ENCODE measurements around the gene PLG. TPM values are rescaled to one million over a fixed set of nuclear protein-coding genes. Genes with fewer than 3 reads are reported as not detected.
A peak's percentile ranks its signal among the peaks of the same experiment; 100 is the strongest.
"Not testable (repeated sequence)": the region's sequence is repeated elsewhere in the genome, so short reads cannot be mapped to it uniquely, and the experiment has no call there.

Gene PLG
- total RNA-seq, 1 donor from 2014 or later: 0.37 TPM

GRCh38 chr6:160695622-160696021 is 6.4 kb upstream of the PLG start:
- intact Hi-C loops (cut with micrococcal nuclease); DNase-seq; ATAC-seq: not testable (repeated sequence)

- ATAC-seq; intact Hi-C loops (cut with micrococcal nuclease); DNase-seq: not testable (repeated sequence)
Observed at GRCh38 chr6:160696884-160697283, 5.2 kb upstream of the PLG start.

GRCh38 chr6:160697826-160698225 is 4.2 kb upstream of the PLG start:
- intact Hi-C loops (cut with micrococcal nuclease): no loop called here
- DNase-seq: no peak
- ATAC-seq: no peak

- ATAC-seq; DNase-seq; intact Hi-C loops (cut with micrococcal nuclease): not testable (repeated sequence)
Observed at GRCh38 chr6:160704688-160705087, 2.6 kb downstream of the PLG start.

GRCh38 chr6:160708993-160709392 is 6.9 kb downstream of the PLG start:
- DNase-seq; ATAC-seq; intact Hi-C loops (cut with micrococcal nuclease): not testable (repeated sequence)

GRCh38 chr6:160714731-160715316 is 12.8 kb downstream of the PLG start:
- intact Hi-C loops (cut with micrococcal nuclease): no loop called here

GRCh38 chr6:160730911-160731310 is 28.9 kb downstream of the PLG start:
- ATAC-seq: no peak

More at GRCh38 chr6:160714731-160715316, 12.8 kb downstream of the PLG start:
- no peak for ATAC-seq
- DNase-seq: no peak

DNA sequence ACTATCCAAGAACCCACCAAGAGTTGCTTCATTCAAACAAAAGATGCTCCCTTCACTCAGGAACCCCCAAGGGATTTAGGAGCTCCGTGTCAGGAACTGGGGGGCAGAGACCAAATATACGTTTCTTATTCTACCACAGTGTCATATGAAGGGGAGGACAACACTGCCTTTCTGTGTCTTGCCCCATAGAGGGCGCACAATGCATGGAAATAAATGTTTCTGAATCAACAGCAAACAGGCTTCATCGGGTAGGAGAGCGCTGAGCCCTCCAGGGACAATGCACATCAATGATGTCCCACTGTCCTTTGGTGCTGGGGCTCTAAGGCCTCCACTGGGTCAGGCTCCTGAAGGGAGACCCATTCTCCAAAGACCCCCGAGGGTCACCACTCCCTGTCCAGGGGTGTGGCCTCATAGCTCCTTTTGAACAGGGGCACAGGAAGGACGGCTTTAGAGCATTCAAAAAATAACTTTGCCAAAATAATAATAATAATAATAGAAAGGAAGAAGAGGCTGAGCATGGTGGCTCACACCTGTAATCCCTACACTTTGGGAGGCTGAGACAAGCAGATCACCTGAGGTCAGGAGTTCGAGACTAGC is 31.1 kb downstream of the PLG start:
- ATAC-seq (peak; percentile 72), DNase-seq (no peak)
- intact Hi-C loops (cut with micrococcal nuclease): no loop called here

More at GRCh38 chr6:160730911-160731310, 28.9 kb downstream of the PLG start:
- no peak for DNase-seq
- intact Hi-C loops (cut with micrococcal nuclease): no loop called here

DNA sequence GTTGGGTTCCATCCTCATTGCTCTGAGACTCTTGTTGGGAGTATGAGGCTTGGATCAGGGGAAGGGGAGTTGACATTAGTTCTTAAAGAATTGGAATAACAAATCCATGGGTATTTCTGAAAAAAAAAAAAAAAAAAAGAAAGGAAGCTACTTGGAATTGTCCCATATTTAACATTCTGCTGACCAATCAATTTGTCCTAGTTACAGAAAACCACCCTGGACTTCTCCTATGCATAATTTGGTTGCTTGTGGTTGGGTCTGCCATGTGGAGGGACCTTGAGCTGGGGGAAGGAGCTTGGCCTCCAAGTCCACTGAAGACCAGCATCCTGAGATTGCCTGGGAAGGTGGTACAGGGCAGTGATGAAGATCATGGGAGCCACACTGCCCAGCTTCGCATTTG is 32.6 kb downstream of the PLG start:
- no peak for DNase-seq
- ATAC-seq: no peak
- intact Hi-C loops (cut with micrococcal nuclease): no loop called here

DNA sequence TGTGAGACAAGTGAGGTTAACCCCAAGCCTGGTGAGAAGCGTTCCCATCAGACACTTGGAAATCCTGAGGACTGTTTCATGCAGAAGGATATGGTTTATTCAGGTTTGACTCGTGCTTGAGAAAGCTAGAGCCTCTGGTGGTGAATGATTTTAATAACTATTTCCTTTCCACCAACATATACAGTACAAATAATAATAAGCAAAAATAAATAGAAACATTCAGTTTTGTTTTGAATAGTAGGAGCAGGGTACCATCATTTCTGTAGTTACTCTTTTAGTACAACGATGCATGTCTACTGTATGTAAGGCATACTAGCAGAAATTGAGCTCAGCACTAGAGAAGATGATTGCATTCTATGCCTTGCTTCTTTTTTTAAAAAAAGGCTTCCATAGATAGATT is 33.5 kb downstream of the PLG start:
- ATAC-seq (no peak), DNase-seq (no peak)
- intact Hi-C loops (cut with micrococcal nuclease): no loop called here

- intact Hi-C loops (cut with micrococcal nuclease): no loop called here
- no peak for ATAC-seq
- DNase-seq: no peak
Observed at GRCh38 chr6:160737934-160738333, 35.9 kb downstream of the PLG start.

GRCh38 chr6:160739955-160740354 is 37.9 kb downstream of the PLG start:
- ATAC-seq: no peak
- no peak for DNase-seq
- intact Hi-C loops (cut with micrococcal nuclease): no loop called here

GRCh38 chr6:160741012-160741411 is 39.0 kb downstream of the PLG start:
- DNase-seq; intact Hi-C loops (cut with micrococcal nuclease); ATAC-seq: not testable (repeated sequence)

GRCh38 chr6:160742090-160742489 is 40.0 kb downstream of the PLG start:
- ATAC-seq (no peak), DNase-seq (no peak)
- intact Hi-C loops (cut with micrococcal nuclease): no loop called here

- intact Hi-C loops (cut with micrococcal nuclease): no loop called here
- no peak for ATAC-seq
Observed at GRCh38 chr6:160750276-160750689, 48.2 kb downstream of the PLG start.

GRCh38 chr6:160753211-160753610 is 51.2 kb downstream of the PLG start:
- intact Hi-C loops (cut with micrococcal nuclease); DNase-seq; ATAC-seq: not testable (repeated sequence)

More at GRCh38 chr6:160750276-160750689, 48.2 kb downstream of the PLG start:
- no peak for DNase-seq

DNA sequence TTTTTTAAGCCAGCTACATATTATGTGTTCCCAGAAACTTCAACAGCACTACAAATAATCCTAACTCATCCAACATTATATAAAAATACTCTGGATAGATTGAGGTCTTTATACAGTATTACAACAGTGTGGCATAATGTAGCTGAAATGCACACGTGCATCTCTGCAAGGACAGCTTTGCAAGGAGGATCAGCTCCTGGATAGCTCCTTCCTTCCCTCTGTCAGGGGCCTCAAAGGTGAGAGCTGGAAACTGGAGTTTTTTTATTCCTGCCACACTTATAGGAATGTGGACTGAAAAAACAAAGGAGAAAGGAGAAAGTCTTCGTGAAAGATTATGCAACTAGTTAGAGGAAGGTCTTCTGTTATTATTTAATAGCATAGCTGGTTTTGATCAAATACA is 53.1 kb downstream of the PLG start:
- intact Hi-C loops (cut with micrococcal nuclease): no loop called here
- no peak for ATAC-seq
- DNase-seq: no peak

DNA sequence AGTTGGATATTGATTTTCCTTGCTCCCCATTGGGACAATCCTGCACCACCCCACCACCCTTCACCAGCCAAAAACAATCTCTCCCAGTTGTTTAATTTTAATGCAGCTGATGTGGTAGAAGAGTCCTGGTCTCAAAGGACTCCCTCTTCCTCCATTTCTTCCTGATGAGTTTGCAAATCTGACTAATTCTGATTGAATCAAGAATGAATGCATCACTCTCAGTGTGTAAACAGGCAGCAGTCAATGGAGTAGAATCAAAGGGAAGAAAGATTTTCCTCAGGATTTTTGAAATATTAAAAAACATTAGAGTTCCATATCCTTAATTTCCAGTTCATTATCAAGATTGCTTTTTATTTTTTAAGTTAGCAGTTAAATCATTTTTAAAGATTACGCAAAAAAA is 54.0 kb downstream of the PLG start:
- DNase-seq (no peak), ATAC-seq (no peak)
- intact Hi-C loops (cut with micrococcal nuclease): no loop called here

DNA sequence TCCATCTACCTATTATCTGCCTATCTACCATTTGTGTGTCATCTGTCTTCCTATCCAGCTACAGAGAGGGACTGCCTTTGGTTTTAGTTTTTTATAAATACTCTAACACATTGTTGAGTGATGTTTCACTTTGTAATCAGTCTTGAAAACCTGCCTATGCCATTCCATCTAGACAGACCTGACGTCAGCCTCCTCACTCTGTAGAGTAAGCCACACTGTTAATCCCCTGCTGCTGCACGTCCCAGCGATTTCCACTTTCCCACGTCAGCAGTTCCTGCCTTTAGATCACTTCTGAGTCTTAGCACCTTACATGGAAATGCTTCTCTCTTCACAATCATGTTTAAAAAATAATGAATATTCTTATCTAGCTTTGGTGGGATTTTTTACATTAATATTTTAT is 54.8 kb downstream of the PLG start:
- DNase-seq (no peak), ATAC-seq (no peak)
- intact Hi-C loops (cut with micrococcal nuclease): no loop called here

- no peak for ATAC-seq
- no peak for DNase-seq
- intact Hi-C loops (cut with micrococcal nuclease): no loop called here
Observed at GRCh38 chr6:160764847-160765246, 62.8 kb downstream of the PLG start.

GRCh38 chr6:160765412-160765811 is 63.4 kb downstream of the PLG start:
- intact Hi-C loops (cut with micrococcal nuclease): no loop called here
- ATAC-seq (no peak), DNase-seq (no peak)
